Panc1 (cell line): ENCODE data around the gene ATG2B. TPM values are rescaled to one million over a fixed set of nuclear protein-coding genes. Genes with fewer than 3 reads are reported as not detected.

Experiments
- ATAC-seq: fragments of 200-7000 bp; cut with Tn5 transposase; 2 replicates; pipeline ENCODE4 v1.9.1; 2020; ENCODE audit warnings: mild to moderate bottlenecking, moderate library complexity
- BruUV-seq: library from RNA; stranded (reverse); fragments of 400-500 nt; replicated peaks from 2 replicates; lab custom pipeline; 2021; lab: Mats Ljungman, UMichigan
- CTCF ChIA-PET: fragments of 300-600 bp; sonication (Branson Sonifier 250); formaldehyde crosslinking; loops from one replicate; lab custom pipeline; 2022; ENCODE audit warnings: antibody characterized with exemption; lab: Charles Lee
- POLR2A ChIA-PET: fragments of 300-600 bp; sonication (Branson Sonifier 250); formaldehyde crosslinking; loops from one replicate; lab custom pipeline; 2022; ENCODE audit warnings: antibody characterized with exemption; lab: Charles Lee
- DNase-seq: peaks from one replicate; pipeline ENCODE4 v3.0.0-alpha.2; 2010; ENCODE audit warnings: low read depth, low spot score
- H3K27ac ChIP-seq: 2 replicates; pipeline ENCODE4 v1.5.1; 2011; ENCODE audit warnings: mild to moderate bottlenecking, low read length, inconsistent platforms
- H3K27me3 ChIP-seq: fragments of 200-500 bp; sonication (Bioruptor generic); 2 replicates; pipeline ENCODE4 v1.6.0; 2014; ENCODE audit warnings: low read length, inconsistent platforms; ENCODE audit not compliant: control insufficient read depth, insufficient read depth
- H3K36me3 ChIP-seq: fragments of 200-500 bp; sonication (Bioruptor generic); 2 replicates; pipeline ENCODE4 v1.5.1; 2014; ENCODE audit warnings: inconsistent platforms, mild to moderate bottlenecking, low read length, moderate library complexity; ENCODE audit not compliant: control insufficient read depth, insufficient read depth
- H3K4me1 ChIP-seq: 2 replicates; pipeline ENCODE4 v1.5.1; 2011; ENCODE audit warnings: inconsistent platforms, mild to moderate bottlenecking, low read length, moderate library complexity; ENCODE audit not compliant: control insufficient read depth, insufficient read depth
- H3K4me3 ChIP-seq, 2 experiments: 2 replicates each; pipeline ENCODE4 v1.5.1; 2011 to 2012; ENCODE audit warnings: low read depth in 2 of 2, low read length in 2 of 2, mild to moderate bottlenecking in 2 of 2, inconsistent platforms in 1 of 2, moderate library complexity in 1 of 2
- H3K9me3 ChIP-seq: fragments of 200-500 bp; sonication (Bioruptor generic); 2 replicates; pipeline ENCODE4 v1.5.1; 2014; ENCODE audit warnings: low read depth, mild to moderate bottlenecking, inconsistent platforms, low read length, moderate library complexity; ENCODE audit not compliant: control insufficient read depth, insufficient read depth
- POLR2AphosphoS5 ChIP-seq: IDR thresholded peaks from 2 replicates; pipeline ENCODE4 v1.6.1; 2012; ENCODE audit warnings: mild to moderate bottlenecking, low read depth, low read length, moderate library complexity
- SIN3A ChIP-seq: IDR thresholded peaks from 2 replicates; pipeline ENCODE4 v1.6.1; 2012; ENCODE audit warnings: low read depth, mild to moderate bottlenecking, low read length, moderate library complexity, borderline replicate concordance; ENCODE audit not compliant: insufficient read depth
- TCF7L2 ChIP-seq: IDR thresholded peaks from 2 replicates; pipeline ENCODE4 v1.6.1; 2011; ENCODE audit warnings: mild to moderate bottlenecking, low read depth, low read length, inconsistent platforms
- in situ Hi-C: cut with HindIII; loops from 2 replicates; pipeline ENCODE4 v1.10.0; 2016; ENCODE audit warnings: low sequenced_read_pairs, low pct_unique_long_range_greater_than_20kb
- intact Hi-C: fragments of 100-400 bp; cut with micrococcal nuclease; formaldehyde crosslinking; loops from one replicate; pipeline ENCODE4 v1.10.0; 2022; ENCODE audit not compliant: unreplicated experiment
- total RNA-seq: library from RNA; stranded (reverse); gene quantifications from one replicate; pipeline ENCODE4 v1.2.1, GENCODE V29; 2021; ENCODE audit not compliant: unreplicated experiment
- TF ChIP-seq, protein P1 (sequence below), 2 experiments: IDR thresholded peaks; 2 replicates each; pipeline ENCODE4 v1.6.1; 2011 to 2012; ENCODE audit warnings: low read depth in 2 of 2, control low read depth in 1 of 2, low read length in 1 of 2, mild to moderate bottlenecking in 1 of 2, moderate library complexity in 1 of 2; ENCODE audit not compliant: insufficient read depth in 1 of 2
- TF ChIP-seq, protein P2 (sequence below): fragments of 450-650 bp; IDR thresholded peaks from 2 replicates; pipeline ENCODE4 v1.5.1; 2017; ENCODE audit warnings: mild to moderate bottlenecking

The ATG2B gene
- total RNA-seq, 1 experiment from 2014 or later, result 2.6 TPM

GRCh38 chr14:96273629-96274028 lies 89.5 kb downstream of the ATG2B start:
- intact Hi-C loops (loop anchor here (10.0 kb wide), 1 partner anchor 279 kb away; no protein-coding TSS in a partner anchor), in situ Hi-C loops (no loop called here)
- no peaks in the 10 kb centered on the region for H3K4me1 ChIP-seq
- ChIA-PET CTCF (no interaction called here), POLR2A (no interaction called here)
- BruUV-seq, result no TSS peak
- ATAC-seq (no peak), DNase-seq (no peak)
- H3K9me3 ChIP-seq, result no peaks in the 10 kb centered on the region
- H3K4me3 ChIP-seq, result no peak overlapping the region
- H3K27me3 ChIP-seq, result no peaks in the 10 kb centered on the region
- TF ChIP-seq, protein P1, sequence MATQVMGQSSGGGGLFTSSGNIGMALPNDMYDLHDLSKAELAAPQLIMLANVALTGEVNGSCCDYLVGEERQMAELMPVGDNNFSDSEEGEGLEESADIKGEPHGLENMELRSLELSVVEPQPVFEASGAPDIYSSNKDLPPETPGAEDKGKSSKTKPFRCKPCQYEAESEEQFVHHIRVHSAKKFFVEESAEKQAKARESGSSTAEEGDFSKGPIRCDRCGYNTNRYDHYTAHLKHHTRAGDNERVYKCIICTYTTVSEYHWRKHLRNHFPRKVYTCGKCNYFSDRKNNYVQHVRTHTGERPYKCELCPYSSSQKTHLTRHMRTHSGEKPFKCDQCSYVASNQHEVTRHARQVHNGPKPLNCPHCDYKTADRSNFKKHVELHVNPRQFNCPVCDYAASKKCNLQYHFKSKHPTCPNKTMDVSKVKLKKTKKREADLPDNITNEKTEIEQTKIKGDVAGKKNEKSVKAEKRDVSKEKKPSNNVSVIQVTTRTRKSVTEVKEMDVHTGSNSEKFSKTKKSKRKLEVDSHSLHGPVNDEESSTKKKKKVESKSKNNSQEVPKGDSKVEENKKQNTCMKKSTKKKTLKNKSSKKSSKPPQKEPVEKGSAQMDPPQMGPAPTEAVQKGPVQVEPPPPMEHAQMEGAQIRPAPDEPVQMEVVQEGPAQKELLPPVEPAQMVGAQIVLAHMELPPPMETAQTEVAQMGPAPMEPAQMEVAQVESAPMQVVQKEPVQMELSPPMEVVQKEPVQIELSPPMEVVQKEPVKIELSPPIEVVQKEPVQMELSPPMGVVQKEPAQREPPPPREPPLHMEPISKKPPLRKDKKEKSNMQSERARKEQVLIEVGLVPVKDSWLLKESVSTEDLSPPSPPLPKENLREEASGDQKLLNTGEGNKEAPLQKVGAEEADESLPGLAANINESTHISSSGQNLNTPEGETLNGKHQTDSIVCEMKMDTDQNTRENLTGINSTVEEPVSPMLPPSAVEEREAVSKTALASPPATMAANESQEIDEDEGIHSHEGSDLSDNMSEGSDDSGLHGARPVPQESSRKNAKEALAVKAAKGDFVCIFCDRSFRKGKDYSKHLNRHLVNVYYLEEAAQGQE (IDR thresholded peaks at IDR 0.05; ENCODE audit: insufficient read depth in 1 of 2, low read depth in 2 of 2, low read length in 1 of 2), result no peak
- TF ChIP-seq, protein P2, sequence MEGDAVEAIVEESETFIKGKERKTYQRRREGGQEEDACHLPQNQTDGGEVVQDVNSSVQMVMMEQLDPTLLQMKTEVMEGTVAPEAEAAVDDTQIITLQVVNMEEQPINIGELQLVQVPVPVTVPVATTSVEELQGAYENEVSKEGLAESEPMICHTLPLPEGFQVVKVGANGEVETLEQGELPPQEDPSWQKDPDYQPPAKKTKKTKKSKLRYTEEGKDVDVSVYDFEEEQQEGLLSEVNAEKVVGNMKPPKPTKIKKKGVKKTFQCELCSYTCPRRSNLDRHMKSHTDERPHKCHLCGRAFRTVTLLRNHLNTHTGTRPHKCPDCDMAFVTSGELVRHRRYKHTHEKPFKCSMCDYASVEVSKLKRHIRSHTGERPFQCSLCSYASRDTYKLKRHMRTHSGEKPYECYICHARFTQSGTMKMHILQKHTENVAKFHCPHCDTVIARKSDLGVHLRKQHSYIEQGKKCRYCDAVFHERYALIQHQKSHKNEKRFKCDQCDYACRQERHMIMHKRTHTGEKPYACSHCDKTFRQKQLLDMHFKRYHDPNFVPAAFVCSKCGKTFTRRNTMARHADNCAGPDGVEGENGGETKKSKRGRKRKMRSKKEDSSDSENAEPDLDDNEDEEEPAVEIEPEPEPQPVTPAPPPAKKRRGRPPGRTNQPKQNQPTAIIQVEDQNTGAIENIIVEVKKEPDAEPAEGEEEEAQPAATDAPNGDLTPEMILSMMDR, result no peak
- TF ChIP-seq SIN3A, result no peak
- TF ChIP-seq POLR2AphosphoS5, result no peak
- no peak for TF ChIP-seq TCF7L2
- H3K36me3 ChIP-seq, result no peaks in the 10 kb centered on the region
- H3K27ac ChIP-seq, result no peak overlapping the region

GRCh38 chr14:96272777-96273473 lies 90.2 kb downstream of the ATG2B start:
- no peaks in the 10 kb centered on the region for H3K27me3 ChIP-seq
- H3K36me3 ChIP-seq, result no peaks in the 10 kb centered on the region
- TF ChIP-seq TCF7L2 (no peak), POLR2AphosphoS5 (no peak), SIN3A (no peak)
- TF ChIP-seq, protein P2, result no peak
- TF ChIP-seq, protein P1 (IDR thresholded peaks at IDR 0.05; ENCODE audit: insufficient read depth in 1 of 2, low read depth in 2 of 2, low read length in 1 of 2), result no peak
- H3K27ac ChIP-seq, result no peak overlapping the region
- no peak for ATAC-seq
- no peak for DNase-seq
- H3K4me1 ChIP-seq, result no peaks in the 10 kb centered on the region
- H3K9me3 ChIP-seq, result no peaks in the 10 kb centered on the region
- POLR2A ChIA-PET, result interaction anchor here (0.7 kb wide), 1 partner anchor 256 kb away, joined by 6 read pairs; no protein-coding TSS in a partner anchor
- no TSS peak for BruUV-seq
- CTCF ChIA-PET, result interaction anchor here (0.6 to 1.2 kb wide), 2 partner anchors 172 to 1710 kb away, joined by 4 to 5 read pairs; no protein-coding TSS in a partner anchor
- intact Hi-C loops (loop anchor here (10.0 kb wide), 1 partner anchor 278 kb away; no protein-coding TSS in a partner anchor), in situ Hi-C loops (no loop called here)
- H3K4me3 ChIP-seq, result no peak overlapping the region
